Transverse colon (tissue), 3 donors: ENCODE data around the gene DCP1A.

Experiments used
- CTCF ChIP-seq, 5 experiments: fragments of 200-600 bp in 3 of 5; fragments of 450-650 bp in 2 of 5; sonication (generic) in 3 of 5; IDR thresholded peaks; 1 replicate in 2 of 5; 2 replicates in 3 of 5; pipeline ENCODE4 v1.5.1; 2016 to 2017; ENCODE audit warnings: antibody characterized with exemption in 5 of 5, inconsistent platforms in 3 of 5, mild to moderate bottlenecking in 2 of 5, moderate library complexity in 1 of 5
- POLR2A ChIP-seq: fragments of 450-650 bp; IDR thresholded peaks from one replicate; pipeline ENCODE4 v1.6.1; 2016; ENCODE audit warnings: antibody characterized with exemption, mild to moderate bottlenecking, moderate library complexity

GRCh38 chr3:53288214-53288613 lies 59.1 kb downstream of the DCP1A start:
- TF ChIP-seq CTCF (IDR thresholded peaks at IDR 0.05) (no peak), POLR2A (no peak)
